ENCODE data around the gene ANKRD52.
A peak's percentile ranks its signal among the peaks of the same experiment; 100 is the strongest.
"Not testable (repeated sequence)": the region's sequence is repeated elsewhere in the genome, so short reads cannot be mapped to it uniquely, and the experiment has no call there.

Gene ANKRD52

DNA sequence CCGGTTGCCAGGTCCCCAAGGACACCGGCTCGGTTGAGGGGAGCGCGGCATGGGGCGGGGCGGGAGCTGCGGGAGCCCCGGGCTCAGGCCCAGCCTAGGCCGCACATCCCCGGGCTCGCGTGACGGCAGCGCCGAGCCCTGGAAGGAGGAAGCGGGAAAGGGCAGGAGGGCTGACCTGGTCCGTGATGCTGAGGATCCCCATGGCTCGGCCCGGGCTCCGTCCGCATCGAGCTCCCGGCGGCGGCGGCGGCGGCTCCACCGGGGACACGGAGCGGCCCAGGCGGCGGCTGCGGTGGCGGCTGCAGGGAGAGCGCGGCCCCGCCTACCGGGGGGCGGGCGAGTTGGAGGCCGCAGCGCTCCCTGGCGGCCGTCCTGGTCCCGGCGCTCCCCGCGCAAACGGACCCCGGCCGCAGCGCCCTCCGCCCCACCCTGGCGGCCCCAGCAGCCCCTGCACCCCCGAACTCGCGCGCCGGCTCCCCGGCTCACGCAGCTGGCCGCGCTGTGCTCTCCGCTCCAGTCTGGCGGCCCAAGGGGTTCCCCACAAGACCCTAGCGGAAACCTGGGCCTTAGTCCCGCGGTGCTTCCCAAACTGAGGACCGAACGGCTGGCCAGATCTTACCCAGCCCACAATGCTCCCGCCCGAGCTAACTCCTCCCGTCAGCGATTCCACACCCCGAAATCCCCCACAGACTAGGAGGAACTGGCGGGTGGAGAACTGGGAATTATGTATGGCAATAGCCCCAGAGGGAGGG is at the start of gene ANKRD52:
ANKRD52 (minus strand) TSS at position 317 of the 752 bp plus-strand sequence; CDS start at position 202, 115 bp downstream.
- peak; percentile 67 for DNase-seq (ENCODE audit: low read depth)

DNA sequence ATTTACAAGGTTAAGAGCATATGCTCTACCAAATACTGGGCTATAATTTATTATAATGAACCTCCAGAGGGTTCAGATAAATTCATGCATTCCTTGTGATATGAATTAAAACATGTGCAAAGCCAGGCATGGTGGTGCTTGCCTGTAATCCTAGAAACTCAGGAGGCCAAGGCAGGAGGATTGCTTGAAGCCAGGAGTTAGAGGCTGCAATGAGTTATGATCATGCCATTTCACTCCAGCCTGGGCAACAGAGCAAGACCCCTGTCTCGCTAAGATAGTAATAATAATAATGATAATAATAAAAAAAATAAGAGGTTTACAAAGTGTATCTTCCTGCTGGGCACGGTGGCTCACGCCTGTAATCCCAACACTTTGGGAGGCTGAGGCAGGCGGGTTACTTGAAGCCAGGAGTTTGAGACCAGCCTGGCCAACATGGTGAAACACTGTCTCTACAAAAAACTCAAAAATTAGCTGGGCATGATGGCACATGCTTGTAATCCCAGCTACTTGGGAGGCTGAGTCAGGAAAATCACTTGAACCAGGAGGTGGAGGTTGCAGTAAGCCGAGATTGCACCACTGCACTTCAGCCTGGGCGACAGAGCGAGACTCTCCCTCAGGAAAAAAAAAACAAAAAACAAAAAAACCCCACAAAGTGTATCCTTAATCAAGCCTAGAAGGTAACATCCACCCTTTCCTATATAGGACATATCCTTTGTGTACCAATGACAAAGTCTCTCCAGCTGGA is 49.2 kb upstream of the ANKRD52 start:
- no peak for DNase-seq (ENCODE audit: low read depth)

DNA sequence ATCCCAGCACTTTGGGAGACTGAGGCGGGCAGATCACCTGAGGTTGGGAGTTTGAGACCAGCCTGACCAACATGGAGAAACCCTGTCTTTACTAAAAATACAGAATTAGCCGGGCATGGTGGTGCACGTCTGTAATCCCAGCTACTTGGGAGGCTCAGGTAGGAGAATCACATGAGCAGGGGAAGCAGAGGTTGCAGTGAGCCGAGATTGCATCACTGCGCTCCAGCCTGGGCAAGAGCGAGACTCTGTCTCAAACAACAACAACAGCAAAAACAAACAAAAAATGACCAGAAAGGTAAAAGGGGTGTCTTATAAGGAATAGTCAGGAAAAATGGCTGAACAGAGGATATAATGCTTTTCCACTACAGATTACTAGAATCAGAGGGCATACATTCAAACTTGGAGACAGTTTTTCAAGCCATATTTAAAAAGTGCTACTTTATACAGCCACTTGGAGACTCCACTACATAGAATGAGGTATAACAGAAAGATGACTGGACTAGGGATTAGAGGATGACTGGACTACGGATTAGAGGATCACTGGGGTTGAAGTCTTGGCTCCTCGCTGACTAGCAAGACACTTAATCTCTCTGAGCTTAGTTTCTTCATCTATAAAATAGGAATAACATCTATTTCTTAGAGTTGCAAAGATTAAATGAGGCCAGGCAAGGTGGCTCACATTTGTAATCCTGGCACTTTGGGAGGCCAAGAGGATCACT is 46.8 kb upstream of the ANKRD52 start:
- DNase-seq (ENCODE audit: low read depth) = peak; percentile 22

DNA sequence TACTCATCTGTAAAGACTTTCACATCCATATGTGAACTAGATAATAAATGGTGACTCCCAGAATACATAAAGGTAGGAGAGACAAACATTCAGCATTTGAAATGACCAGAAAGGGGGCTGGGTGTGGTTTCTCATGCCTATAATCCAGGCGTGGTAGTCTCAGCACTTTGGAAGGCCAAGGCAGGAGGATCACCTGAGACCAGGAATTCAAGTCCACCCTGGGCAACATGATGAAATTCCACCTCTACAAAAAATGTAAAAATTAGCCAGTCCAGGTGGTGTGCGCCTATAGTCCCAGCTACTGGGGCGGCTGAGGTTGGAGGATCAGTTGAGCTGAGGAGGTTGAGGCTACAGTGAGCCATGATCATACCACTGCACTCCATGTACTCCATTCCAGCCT is 46.1 kb upstream of the ANKRD52 start:
- no peak for DNase-seq (ENCODE audit: low read depth)

DNA sequence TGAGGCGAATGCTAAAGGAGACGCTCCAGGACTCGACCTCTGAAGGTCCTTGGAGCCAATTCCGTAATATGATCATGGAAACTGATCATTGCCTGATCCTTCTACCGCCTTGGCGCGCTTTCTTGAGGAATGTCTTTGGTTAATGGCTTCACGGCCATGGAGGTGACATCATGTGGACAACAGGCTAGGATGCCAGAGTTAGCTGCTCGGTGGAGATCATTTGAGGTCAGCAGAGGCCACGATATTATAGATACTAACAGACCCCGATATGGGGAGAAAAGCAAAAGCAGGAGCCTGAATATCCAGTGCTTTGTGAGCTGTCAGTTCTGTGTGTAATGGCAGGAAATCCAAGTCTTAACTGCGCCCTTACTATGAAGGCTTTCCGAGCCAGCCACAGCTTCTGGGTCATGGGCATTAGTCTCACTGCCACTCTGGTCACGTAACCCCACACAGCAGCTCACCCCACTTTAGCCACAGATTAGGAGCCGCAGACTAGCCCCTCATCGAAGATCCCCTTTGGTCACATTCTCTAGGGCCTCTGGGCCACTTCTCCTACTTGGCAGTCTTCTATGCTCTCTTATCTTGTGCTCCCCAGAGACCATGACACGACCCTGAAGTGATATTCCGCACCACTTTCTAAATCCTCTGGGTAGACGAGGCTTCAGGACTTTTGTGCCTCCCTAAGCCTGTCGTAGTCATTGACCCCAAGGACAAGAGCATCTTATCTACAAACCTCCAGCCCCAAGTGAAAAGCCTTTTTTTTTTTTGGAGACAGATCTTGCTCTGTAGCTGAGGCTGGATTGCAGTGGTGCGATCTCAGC is 42.7 kb upstream of the ANKRD52 start:
- no peak for DNase-seq (ENCODE audit: low read depth)

DNA sequence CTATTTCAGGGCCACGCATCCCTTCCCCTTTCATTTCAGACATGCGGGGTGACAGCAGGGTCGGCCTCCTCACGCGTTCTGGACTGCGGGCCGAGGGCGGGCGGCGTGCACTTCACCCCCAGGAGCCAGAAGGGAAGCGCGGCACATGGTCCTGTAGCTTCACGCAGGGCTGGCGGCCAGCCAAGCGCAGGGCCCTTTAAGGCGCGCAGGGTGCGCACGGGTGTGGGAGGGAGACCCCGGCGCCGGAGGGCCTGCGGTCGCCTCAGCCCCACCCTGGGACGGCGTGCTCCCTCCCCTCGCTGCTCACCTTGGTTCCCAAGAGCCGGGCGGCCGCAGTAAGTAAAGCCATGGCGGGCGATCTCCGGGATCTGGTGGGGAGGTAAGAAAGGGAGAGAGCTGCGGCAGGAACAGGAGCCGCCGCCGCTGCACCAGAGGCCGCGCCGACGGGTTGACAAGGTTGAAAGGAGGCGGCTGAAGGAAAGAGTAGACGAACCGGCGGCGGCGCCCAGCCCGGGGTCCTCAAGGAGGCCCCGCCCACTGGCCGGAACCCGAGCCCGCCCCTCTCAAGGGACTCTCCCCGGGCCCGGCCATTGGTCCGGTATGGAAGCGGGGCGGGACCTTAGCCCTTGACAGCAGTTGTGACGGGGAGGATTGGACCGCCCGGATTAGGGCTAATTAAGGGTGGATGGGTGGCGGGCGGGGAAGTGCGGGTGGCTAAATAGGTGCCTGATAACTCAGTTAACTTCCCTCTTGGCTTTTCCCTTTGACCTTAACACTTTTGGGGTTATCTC is 41.9 kb upstream of the ANKRD52 start, which contains the start of gene CS:
CS (minus strand) TSS at position 478 of the 791 bp plus-strand sequence; CDS start at position 349, 129 bp downstream.
- DNase-seq (ENCODE audit: low read depth) = peak; percentile 98

DNA sequence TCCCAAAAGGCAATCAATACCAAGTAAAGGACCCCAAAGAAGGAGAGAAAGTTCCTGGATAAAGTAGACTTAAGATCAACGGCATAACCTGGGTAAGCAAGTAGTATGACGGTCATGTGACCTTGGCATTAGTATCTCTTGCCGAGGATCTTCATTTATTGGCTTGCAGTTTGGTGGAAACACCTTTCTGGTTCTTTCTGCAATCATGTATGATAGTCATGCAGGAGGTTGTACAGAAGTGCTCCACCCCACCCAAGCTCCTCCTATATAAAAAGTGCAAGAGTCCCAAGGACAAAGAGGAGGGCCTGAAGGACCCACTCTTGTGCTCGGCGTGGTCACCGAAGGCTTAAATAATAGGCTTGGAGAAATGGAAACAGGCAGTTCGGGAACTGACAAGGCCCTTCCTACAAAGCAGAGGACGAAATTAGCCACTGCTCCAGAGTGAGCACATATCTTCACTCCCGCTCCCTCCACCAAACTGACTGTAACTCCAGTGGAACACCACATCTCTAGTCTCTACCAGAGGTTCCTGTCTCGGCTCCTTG is 41.2 kb upstream of the ANKRD52 start:
- no peak for DNase-seq (ENCODE audit: low read depth)

DNA sequence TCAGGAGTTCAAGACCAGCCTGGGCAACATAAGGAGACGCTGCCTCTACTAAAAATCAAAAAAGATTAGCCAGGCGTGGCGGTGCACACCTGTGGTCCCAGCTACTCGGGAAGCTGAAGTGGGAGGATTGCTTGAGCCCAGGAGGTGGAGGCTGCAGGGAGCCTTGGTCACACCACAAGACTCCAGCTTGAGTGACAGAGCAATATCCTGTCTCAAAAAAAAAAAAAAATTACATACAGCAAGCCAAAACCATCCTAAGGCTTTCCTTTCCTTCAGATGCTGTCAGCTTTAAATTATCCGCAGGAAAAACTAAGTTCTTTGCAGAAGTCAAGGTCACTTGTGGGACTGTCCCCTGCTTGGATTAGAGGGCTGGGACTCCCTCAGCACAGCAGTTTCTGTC is 40.6 kb upstream of the ANKRD52 start:
- no peak for DNase-seq (ENCODE audit: low read depth)

DNA sequence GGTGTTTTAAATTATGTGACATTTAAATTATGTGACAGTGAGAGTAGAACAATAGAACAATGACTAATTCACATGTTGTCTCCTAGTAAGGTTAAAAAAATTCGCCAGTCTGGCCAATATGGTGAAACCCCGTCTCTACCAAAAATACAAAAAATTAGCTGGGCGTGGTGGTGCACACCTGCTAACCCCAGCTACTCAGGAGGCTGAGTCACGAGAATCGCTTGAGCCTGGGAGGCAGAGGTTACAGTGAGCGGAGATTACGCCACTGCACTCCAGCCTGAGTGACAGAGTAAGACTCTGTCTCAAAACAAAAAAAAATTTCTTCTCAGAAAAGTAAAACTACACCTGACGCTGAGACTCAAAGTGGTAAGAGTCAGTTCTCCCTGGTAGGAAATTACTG is 39.2 kb upstream of the ANKRD52 start:
- DNase-seq (ENCODE audit: low read depth) = no peak

DNA sequence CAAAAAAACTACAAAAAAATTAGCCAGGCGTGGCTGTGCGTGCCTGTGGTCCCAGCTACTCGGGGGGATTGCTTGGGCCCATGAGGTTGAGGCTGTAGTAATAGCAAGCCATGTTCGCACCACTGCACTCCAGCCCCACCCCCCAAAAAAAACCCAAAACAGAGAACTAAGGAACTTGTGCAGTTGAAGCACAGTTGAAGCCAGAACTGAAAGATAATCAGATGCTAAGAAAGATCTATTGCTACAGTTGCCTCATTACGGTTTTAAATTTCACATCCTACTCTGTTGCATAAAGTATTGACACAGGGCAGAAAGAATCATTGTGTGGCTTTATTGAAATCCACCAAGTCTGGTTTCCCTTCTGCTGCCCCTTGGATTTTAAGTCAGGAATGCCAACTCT is 38.1 kb upstream of the ANKRD52 start:
- DNase-seq (ENCODE audit: low read depth) = peak; percentile 31

DNA sequence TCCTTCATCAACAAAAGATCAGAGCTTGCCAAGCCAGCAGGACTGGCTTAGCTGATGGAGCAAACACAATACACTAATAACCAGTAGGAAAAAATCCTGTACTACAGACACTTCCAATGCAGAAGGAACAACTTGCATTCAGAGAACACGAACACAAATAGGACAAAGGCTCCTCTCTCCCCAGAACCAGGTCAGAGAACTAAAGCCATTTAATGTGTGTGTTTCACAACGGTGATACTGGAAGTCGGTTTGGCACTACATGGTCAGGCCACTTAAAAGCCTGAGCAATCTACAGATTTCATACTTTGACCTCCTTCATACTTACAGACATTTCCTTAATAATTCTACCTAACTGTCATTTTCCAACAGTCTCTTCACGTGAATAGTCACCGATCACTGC is 35.6 kb upstream of the ANKRD52 start:
- DNase-seq (ENCODE audit: low read depth) = no peak

DNA sequence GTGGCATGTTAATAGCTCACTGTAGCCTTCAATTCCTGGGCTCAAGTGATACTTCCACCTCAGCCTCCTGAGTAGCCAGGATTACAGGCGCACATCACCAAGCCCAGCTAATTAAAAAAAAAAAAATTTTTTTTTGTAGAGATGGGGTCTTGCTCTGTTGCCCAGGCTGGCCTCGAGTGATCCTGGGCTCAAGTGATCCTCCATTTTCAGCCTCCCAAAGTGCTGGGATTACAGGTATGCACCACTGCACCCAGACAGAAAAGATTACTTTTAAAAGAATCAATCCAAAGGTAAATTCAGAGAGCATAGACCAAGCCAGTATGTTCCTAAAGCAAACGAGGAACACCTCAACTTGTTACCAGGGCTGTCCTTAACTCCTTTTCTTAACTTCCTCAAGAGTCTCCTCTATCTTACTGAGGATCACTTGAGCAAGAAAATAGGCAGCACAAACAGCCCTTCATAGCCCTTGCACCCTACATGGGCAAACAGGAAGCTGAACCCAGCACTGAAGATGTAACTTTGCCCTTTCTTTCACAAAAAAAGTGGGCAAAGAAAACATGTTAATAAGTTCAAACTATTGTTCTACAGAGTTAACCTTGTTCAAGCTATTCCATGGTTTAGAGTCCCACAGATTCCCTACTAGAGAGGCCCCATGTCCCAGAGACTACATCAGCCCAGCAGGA is 30.7 kb upstream of the ANKRD52 start:
- DNase-seq (ENCODE audit: low read depth) = no peak

DNA sequence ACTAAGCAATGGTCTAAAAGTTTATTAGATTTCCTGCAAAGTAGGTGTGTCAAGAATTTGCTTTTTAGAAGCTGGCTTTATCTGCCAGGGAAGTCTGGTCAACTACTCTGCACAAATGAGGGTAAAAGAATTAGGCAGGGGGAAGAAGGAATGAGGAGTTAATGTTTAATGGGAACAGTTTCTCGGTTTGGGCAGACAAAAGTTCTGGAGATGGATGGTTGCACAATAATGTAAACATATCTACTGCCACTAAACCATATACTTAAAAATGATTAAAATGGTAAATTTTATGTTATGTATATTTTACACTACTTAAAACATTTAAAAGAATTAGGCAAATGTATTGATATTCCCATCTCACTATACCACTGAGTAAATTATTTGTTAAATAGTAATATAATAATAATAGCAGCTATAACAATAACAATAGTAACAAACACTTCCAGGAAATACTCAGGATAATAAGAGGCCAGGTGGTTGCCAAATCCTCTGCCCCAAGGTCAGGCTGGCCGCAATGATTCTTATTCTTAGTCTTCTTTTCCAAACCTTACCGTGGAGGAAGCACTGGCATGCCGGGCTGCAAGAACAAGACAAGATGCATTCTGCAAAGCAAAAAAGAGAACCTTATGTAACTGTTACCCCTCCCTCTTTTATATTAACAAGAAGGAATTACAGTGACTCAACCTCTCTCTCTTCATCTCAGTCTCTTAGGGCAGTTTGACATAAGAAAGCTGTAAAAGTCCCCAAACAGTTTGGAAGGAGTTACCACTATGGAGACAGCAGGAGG is 28.1 kb upstream of the ANKRD52 start:
- DNase-seq (ENCODE audit: low read depth) = peak; percentile 37

DNA sequence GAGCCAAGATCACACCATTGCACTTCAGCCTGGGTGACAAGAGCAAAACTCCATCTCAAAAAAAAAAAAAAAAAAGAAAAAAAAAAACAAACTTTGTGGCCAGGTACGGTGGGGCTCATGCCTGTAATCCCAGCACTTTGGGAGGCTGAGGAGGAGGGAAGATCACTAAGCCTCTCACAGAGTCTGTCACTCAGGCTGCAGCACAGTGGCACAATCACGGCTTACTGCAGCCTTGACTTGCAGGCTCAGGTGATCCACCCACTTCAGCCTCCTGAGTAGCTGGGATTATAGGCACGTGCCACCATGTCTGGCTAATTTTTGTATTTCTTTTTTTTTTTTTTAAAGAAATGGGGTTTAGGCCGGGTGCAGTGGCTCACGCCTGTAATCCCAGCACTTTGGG is 26.1 kb upstream of the ANKRD52 start:
- DNase-seq (ENCODE audit: low read depth) = not testable (repeated sequence)

DNA sequence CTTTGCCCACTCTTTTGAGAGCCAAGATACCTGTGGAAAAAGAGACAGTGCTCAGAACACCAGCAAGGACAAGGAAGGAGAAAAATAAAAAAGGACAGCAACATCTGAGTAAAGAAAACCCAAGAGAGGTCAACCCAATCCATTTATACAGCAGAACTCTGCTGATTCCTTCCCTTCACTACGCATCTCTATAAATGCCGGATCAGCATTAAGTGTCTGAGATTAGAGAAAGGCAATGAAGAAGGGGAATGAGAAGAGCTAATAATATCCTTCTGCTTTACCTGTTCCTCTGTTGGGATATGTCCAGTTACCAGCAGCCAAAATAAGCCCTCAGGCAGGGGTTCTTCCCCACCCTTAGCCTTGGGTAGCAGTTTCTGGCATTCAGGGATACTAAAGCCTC is 24.4 kb upstream of the ANKRD52 start:
- no peak for DNase-seq (ENCODE audit: low read depth)

DNA sequence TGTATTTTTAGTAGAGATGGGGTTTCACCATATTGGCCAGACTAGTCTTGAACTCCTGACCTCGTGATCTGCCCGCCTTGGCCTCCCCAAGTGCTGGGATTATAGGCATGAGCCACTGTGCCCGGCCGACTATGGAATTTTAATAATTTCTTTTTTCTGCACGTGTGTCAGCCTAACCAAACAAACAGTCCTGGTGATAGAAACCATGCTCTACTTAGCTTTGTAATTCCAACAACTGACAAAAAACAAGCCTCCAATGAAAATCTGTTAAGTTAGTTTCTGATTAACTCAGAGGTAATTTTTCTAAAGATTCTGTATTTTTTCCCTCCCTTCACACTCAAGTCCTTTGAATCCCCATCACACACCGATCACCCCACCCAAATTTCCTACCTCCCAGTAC is 23.8 kb upstream of the ANKRD52 start:
- DNase-seq (ENCODE audit: low read depth) = no peak

DNA sequence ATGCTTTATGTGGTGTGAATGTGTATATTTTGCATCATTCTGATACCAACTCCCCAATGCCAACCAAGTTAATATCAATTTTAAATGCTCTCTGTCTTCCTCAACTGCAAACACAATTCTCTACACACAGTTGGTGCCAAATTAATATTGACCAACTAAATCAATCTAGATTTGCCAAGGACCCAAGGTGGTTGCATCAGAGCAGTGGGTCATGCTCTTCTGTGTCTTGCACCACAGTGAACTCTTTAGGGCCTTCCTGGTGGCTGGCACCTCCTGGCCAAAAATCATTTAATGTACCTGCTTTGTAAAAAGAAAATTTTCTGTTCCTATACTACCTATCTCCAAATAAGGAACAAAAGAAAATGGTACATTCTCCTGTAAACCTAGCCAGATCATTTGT is 22.7 kb upstream of the ANKRD52 start:
- no peak for DNase-seq (ENCODE audit: low read depth)

DNA sequence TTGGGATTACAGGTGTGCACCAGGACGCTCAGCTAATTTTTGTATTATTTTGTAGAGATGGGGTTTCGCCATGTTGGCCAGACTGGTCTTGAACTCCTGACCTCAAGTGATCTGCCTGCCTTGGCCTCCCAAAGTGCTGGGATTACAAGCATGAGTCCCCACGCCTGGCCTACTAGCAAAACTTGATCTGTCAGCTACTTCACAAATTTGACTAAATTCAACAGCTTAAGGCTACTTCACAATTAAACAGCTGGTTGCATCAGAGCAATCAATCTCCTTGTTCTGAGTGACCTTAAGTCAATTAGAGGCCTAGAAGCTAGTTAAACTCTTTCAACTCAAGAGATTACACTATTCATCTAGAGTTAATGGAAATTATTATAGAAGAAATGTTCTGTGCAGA is 20.7 kb upstream of the ANKRD52 start:
- no peak for DNase-seq (ENCODE audit: low read depth)

DNA sequence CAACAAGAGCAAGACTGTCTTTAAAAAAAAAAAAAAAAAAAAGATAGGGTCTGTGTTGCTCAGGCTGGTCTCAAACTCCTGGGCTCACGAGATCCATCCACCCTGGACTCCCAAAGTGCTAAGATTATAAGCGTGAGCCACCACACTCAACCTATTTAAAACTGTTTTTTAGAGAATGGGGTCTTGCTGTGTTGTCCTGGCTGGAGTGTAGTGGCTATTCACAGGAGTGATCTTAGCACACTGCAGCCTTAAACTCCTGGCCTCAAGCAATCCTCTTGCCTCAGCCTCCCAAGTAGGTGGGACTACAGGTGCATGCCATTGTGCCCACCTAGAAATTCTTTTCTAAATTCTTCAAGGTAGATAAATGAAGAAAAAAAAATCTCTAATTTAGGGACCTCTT is 16.1 kb upstream of the ANKRD52 start:
- no peak for DNase-seq (ENCODE audit: low read depth)
